Measurements from ENCODE around the gene ABL2.

GRCh38 chr1:179252606-179253005 lies 23.1 kb upstream of the ABL2 start:
- no peak for TF ChIP-seq MYC (IDR thresholded peaks at IDR 0.05; ENCODE audit: low read depth, low read length)
- no peak for TF ChIP-seq CTCF (IDR thresholded peaks at IDR 0.05; ENCODE audit: low read depth, low read length)
- no peak for TF ChIP-seq POLR2A (IDR thresholded peaks at IDR 0.05; ENCODE audit: extremely low read depth, insufficient read length)
